ENCODE data around the gene KIF17.

KIF17 gene

GRCh38 chr1:20665726-20666125, 52.1 kb downstream of the KIF17 start:
- no peak for DNase-seq (ENCODE audit: low spot score)
- Histone ChIP-seq H3K27ac (peak overlapping the region in 1 of 2 donors; percentile 13), H3K4me3 (no peak overlapping the region)
- TF ChIP-seq, protein P1, sequence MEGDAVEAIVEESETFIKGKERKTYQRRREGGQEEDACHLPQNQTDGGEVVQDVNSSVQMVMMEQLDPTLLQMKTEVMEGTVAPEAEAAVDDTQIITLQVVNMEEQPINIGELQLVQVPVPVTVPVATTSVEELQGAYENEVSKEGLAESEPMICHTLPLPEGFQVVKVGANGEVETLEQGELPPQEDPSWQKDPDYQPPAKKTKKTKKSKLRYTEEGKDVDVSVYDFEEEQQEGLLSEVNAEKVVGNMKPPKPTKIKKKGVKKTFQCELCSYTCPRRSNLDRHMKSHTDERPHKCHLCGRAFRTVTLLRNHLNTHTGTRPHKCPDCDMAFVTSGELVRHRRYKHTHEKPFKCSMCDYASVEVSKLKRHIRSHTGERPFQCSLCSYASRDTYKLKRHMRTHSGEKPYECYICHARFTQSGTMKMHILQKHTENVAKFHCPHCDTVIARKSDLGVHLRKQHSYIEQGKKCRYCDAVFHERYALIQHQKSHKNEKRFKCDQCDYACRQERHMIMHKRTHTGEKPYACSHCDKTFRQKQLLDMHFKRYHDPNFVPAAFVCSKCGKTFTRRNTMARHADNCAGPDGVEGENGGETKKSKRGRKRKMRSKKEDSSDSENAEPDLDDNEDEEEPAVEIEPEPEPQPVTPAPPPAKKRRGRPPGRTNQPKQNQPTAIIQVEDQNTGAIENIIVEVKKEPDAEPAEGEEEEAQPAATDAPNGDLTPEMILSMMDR (IDR thresholded peaks at IDR 0.05), result no peak

GRCh38 chr1:20663969-20664715, 53.7 kb downstream of the KIF17 start:
- no peak overlapping the region for H3K27ac ChIP-seq
- no peak for DNase-seq (ENCODE audit: low spot score)
- TF ChIP-seq, protein P1 (IDR thresholded peaks at IDR 0.05), result no peak
- H3K4me3 ChIP-seq, result no peak overlapping the region

DNA sequence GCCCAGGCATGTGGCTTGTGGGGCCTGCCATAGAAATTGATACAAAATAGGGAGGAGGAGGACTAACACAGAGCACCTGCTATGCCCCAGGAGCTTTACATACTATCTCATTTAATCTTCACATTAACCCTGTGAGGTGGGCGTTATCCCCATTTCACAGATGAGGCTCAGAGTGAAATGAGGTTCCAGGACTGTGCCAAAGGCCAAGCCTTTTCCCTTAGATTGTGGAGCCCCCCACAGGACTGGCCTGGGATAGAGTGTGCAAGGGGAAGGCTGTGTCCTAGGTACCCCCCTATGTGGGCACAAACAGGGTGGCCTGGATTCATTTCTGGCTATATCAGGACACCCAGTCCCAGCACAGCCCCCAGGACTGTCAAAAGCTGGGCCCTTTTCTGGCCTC, 54.4 kb downstream of the KIF17 start:
- no peak for DNase-seq (ENCODE audit: low spot score)
- no peak overlapping the region for H3K4me3 ChIP-seq
- TF ChIP-seq, protein P1 (IDR thresholded peaks at IDR 0.05), result no peak
- H3K27ac ChIP-seq, result no peak overlapping the region

DNA sequence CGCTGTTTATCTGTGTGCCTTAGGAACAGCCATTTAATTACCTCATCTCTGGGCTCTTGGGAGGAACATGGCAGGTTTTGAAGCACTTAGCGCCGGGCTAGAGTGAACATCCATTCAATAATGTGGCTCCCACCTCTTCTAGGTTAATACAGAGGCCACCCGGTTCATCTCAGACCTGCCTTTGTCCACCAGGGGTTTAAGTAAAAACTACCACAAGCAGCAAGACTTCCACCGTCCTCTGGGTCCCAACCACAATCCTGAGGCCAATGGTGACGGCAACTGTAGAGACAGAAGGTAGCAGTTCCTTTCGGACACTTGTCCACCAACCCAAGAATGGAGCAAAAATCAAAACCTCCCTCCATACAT, 55.7 kb downstream of the KIF17 start:
- Histone ChIP-seq H3K4me3 (peak overlapping the region; percentile 97), H3K27ac (peak overlapping the region; percentile 78 to 93)
- TF ChIP-seq, protein P1 (IDR thresholded peaks at IDR 0.05), result no peak
- no peak for DNase-seq (ENCODE audit: low spot score)

DNA sequence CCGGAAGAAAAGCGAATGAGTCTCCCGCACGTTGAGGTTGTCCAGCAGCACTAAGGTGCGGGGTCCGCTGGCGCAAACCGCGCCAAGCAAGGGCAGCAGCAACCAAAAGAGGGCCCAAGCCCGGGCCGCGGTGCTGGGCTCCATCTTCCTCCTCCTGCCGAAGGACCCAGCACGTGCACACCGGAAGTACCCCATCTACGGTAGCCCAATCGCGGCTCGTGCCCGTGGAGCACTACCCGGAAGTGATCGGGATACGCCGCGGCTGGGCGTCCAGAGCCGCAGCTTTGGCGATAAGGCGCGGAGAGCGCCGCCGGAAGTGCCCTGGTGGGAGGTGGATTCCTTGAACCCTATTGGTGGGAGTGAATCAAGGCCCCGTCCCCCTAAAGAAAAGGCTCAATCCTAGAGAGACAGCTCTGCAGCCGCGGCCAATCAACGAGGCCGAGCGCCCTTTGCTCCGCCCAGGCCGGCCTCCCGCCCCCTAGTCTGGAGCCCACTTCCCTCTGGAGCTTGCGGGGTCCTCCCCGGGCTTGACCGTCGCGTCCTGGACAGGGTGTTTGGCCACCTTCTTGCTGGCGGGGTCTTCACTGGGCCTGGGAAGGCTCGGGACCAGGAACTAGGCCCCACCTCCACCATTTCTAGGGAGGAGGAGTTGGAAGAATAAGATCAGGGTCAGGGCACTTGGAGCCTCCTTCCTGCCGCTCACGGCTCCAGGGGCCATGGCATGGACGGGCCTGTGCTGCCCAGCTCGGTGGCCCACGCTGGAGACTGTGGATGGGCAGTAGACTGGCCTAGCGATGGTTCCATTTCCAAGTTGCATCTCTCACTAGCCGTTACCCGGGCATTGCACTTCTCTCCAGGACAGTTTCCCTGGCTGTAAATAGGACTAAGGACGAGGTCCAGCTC, 56.3 kb downstream of the KIF17 start, which contains the start of gene DDOST:
Gene DDOST (minus strand): TSS at position 163 of the 903 bp plus-strand sequence. CDS start 19 bp downstream, at position 144.
- Histone ChIP-seq H3K27ac (peak within 1 kb of the TSS; percentile 78 to 93), H3K4me3 (peak within 1 kb of the TSS; percentile 97)
- peak; percentile 98 for DNase-seq (ENCODE audit: low spot score)
- TF ChIP-seq, protein P1 (IDR thresholded peaks at IDR 0.05), result no peak

- no peak for DNase-seq (ENCODE audit: low spot score)
- Histone ChIP-seq H3K27ac (peak overlapping the region in 1 of 2 donors; percentile 93), H3K4me3 (peak overlapping the region; percentile 97)
- TF ChIP-seq, protein P1 (IDR thresholded peaks at IDR 0.05), result no peak
These were observed 57.0 kb downstream of the KIF17 start for GRCh38 chr1:20660847-20661206.

Measured in coronary artery (tissue), 2 donors.